Measurements from ENCODE around the gene MPG. TPM values are rescaled to one million over a fixed set of nuclear protein-coding genes. Genes with fewer than 3 reads are reported as not detected.

Gene MPG
- total RNA-seq, 1 experiment from 2014 or later = 30.6 TPM

DNA sequence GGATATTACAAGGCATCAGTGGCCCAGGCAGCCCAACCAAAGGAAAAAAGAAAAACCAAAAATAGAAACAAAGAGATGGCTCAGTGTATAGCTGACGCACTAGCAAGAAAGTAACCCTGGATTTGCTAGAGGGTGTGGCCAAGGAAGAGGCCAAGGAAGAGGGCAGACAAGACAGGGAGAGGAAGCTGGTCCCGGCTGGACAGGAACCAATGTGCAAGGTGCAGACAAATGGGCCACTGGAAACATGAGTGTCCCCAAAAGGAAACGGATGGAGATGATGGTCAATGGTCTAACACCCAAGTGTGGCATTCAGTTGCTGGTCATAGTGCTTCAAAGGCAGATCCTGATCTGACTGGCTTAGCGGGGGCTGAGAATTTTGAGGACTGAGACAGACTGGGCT is 35.3 kb upstream of the MPG start:
- DNase-seq (ENCODE audit: low spot score) = no peak
- Histone ChIP-seq H3K4me1 (ENCODE audit: insufficient read depth, low read length, poor library complexity, severe bottlenecking) (no peaks in the 10 kb centered on the region), H3K4me3 (ENCODE audit: low read depth, low read length, poor library complexity, severe bottlenecking) (no peak overlapping the region), H3K27me3 (replicated peaks; ENCODE audit: insufficient read depth, low read depth, low read length, poor library complexity) (no peaks in the 10 kb centered on the region), H3K27ac (ENCODE audit: low read depth, low read length, poor library complexity, severe bottlenecking) (no peak overlapping the region), H3K36me3 (ENCODE audit: insufficient read depth, low read length, poor library complexity, severe bottlenecking) (peaks cover 25% of the 10 kb centered on the region), H3K9me3 (ENCODE audit: low read depth, low read length, poor library complexity, severe bottlenecking) (no peaks in the 10 kb centered on the region)
- intact Hi-C loops (cut with micrococcal nuclease; ENCODE audit: unreplicated experiment) = no loop called here
- POLR2A ChIA-PET (ENCODE audit: low non-redundant PET) = no interaction called here
- CTCF ChIA-PET = no interaction called here
- no TSS peak for BruUV-seq (replicated peaks)
- TF ChIP-seq CTCF (conservative IDR thresholded peaks at IDR 0.05; ENCODE audit: low read depth, low read length) (no peak), EZH2 (IDR thresholded peaks at IDR 0.05; ENCODE audit: borderline replicate concordance, low read depth, low read length, poor library complexity, severe bottlenecking) (no peak)

DNA sequence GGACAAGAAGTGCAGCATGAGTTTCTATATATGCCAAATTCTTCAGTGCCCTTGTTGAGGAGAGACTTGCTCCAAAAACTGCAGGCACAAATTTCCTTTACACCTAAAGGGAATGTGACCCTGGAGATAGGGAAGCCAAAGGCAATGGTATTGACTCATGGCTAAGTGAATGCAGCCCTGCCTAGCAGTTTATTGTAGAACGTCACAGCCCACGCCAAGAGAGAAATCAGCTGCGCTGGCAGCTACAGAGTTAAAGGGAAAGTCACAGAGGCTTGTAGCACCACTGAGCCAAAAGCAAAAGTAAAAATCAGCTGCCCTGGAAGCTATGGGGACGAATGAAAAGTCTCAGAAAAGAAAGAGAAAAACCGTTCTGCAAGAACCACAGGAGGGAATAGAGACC is 34.7 kb upstream of the MPG start:
- intact Hi-C loops (cut with micrococcal nuclease; ENCODE audit: unreplicated experiment) = no loop called here
- ChIA-PET CTCF (interaction anchor here (0.7 kb wide), 1 partner anchor 319 kb away, joined by 3 read pairs; no protein-coding TSS in a partner anchor), POLR2A (ENCODE audit: low non-redundant PET) (no interaction called here)
- BruUV-seq (replicated peaks) = no TSS peak
- no peaks in the 10 kb centered on the region for H3K27me3 ChIP-seq (replicated peaks; ENCODE audit: insufficient read depth, low read depth, low read length, poor library complexity)
- DNase-seq (ENCODE audit: low spot score) = no peak
- TF ChIP-seq CTCF (conservative IDR thresholded peaks at IDR 0.05; ENCODE audit: low read depth, low read length) (no peak), EZH2 (IDR thresholded peaks at IDR 0.05; ENCODE audit: borderline replicate concordance, low read depth, low read length, poor library complexity, severe bottlenecking) (no peak)
- no peaks in the 10 kb centered on the region for H3K9me3 ChIP-seq (ENCODE audit: low read depth, low read length, poor library complexity, severe bottlenecking)
- no peaks in the 10 kb centered on the region for H3K4me1 ChIP-seq (ENCODE audit: insufficient read depth, low read length, poor library complexity, severe bottlenecking)
- H3K36me3 ChIP-seq (ENCODE audit: insufficient read depth, low read length, poor library complexity, severe bottlenecking) = peaks cover 25% of the 10 kb centered on the region
- H3K4me3 ChIP-seq (ENCODE audit: low read depth, low read length, poor library complexity, severe bottlenecking) = no peak overlapping the region
- no peak overlapping the region for H3K27ac ChIP-seq (ENCODE audit: low read depth, low read length, poor library complexity, severe bottlenecking)

- intact Hi-C loops (cut with micrococcal nuclease; ENCODE audit: unreplicated experiment) = no loop called here
- ChIA-PET CTCF (interaction anchor here (0.6 kb wide), 1 partner anchor 357 kb away, joined by 3 read pairs; the partner anchor contains the start of gene DECR2), POLR2A (ENCODE audit: low non-redundant PET) (no interaction called here)
- no peaks in the 10 kb centered on the region for H3K4me1 ChIP-seq (ENCODE audit: insufficient read depth, low read length, poor library complexity, severe bottlenecking)
- TF ChIP-seq EZH2 (IDR thresholded peaks at IDR 0.05; ENCODE audit: borderline replicate concordance, low read depth, low read length, poor library complexity, severe bottlenecking) (no peak), CTCF (conservative IDR thresholded peaks at IDR 0.05; ENCODE audit: low read depth, low read length) (no peak)
- no peak overlapping the region for H3K27ac ChIP-seq (ENCODE audit: low read depth, low read length, poor library complexity, severe bottlenecking)
- H3K4me3 ChIP-seq (ENCODE audit: low read depth, low read length, poor library complexity, severe bottlenecking) = no peak overlapping the region
- peaks cover 25% of the 10 kb centered on the region for H3K36me3 ChIP-seq (ENCODE audit: insufficient read depth, low read length, poor library complexity, severe bottlenecking)
- DNase-seq (ENCODE audit: low spot score) = no peak
- TSS peak; percentile 15 for BruUV-seq (replicated peaks)
- H3K9me3 ChIP-seq (ENCODE audit: low read depth, low read length, poor library complexity, severe bottlenecking) = no peaks in the 10 kb centered on the region
- H3K27me3 ChIP-seq (replicated peaks; ENCODE audit: insufficient read depth, low read depth, low read length, poor library complexity) = no peaks in the 10 kb centered on the region
Measured at GRCh38 chr16:44655-45054, 33.4 kb upstream of the MPG start.
